Activated CD4-positive, alpha-beta T cell treated with anti-CD3 and anti-CD28 coated beads, Interleukin-2, amount 50 U/mL, for 48 hours (primary cell): ENCODE data around the gene ADAM22.

Source experiments
- DNase-seq, 2 experiments: peaks; one replicate each; pipeline ENCODE4 v3.0.0-alpha.2; 2020

The ADAM22 gene

GRCh38 chr7:88176190-88176589 is 242.1 kb downstream of the ADAM22 start:
- DNase-seq = no peak

DNA sequence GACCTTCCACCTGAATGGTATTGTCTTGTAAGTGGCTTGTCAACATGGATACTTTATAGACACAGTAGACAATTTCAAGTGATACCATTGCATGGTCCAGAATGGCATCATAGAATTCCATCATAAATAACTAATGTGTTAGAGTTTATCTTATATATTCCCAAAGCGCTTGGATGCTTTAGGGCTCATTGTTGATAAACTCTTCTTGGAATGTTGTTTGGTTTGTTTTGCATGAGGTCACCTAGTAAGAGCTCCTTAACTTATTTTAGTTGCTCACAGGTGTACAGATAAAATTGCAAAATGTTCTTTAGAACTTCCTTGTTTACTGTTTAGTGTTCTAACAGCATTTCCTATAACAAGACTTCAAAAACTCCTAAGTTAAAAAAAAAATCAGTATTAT is 249.0 kb downstream of the ADAM22 start:
- DNase-seq = no peak

- peak in 1 of 2 experiments; percentile 21 for DNase-seq
Measured at GRCh38 chr7:88184848-88185304, 250.8 kb downstream of the ADAM22 start.

DNA sequence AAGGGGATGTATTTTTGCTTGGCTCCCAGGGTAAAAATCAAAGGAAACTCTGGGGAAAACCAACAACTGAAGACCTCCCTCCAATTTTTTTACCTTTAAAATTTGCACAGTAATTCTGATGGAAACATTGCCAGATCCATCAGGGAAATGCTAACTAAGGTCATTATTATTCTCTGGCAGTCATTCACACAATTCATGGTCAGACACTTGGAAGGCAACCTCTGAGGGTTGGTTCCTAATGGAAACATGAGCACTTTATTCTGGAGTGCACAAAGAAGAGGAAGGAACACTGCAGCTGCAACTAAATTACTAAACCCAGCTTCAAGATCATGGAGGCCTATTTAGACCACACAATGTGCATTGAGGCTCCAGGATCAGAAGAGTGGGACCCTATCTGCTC is 251.6 kb downstream of the ADAM22 start:
- DNase-seq = no peak

DNA sequence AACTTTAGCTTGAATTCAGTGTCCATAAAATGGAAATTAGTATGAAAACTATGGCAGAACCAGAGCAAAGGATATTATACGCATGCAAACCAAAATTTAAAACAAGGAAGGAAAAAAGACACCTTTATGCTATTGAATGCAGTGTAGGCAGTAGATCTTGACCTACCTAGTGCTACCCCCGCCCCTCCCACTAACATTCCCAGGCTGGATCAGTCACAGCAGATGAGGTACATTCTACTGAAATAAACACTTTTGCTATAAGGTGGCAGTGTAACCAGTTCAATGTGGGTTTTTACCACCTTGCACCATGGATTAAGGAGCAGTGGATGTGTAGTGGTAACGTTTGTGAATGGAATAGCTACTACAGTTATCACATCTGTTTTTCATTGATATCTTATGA is 257.9 kb downstream of the ADAM22 start:
- DNase-seq = no peak

- DNase-seq = no peak
Measured at GRCh38 chr7:88200261-88200660, 266.2 kb downstream of the ADAM22 start.

DNA sequence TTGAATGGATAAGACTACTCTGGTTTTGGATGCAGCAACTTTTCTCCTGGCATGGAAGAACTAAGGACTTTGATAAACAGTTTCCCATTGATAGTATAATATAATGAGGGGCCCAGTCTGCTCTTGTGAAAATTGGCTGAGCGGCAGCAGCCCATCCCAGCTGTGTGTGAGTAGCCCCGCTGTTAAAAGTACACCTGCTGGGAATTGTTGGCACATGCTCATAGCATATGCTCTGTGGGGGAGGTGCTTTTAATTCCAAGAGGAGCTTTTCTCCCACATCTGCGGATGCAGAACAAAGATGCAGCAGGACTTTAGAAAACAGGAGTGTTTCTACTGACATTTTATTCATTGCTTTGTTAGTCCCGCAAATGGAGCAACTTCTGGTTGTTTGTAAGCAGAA is 266.7 kb downstream of the ADAM22 start:
- DNase-seq = no peak

DNA sequence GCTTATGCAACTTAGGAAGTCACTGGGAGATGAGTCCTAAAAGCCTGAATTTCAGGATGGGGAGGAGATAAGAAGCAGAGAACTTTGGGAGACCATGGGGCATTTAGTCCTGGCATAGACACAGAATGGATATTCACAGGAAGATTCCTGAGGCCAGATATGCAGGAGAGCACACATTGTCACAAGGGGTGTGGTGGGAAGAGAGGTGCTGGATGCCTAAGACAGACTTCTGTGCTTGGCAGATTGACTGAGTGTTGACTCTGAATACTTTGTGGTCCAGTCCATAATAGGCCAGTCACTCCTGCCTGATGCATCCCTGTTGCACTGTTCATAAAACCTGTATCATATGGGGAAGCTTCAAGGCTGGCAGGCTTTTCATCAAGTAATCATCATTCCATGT is 267.3 kb downstream of the ADAM22 start:
- no peak for DNase-seq

- DNase-seq = no peak
Measured at GRCh38 chr7:88202278-88202677, 268.2 kb downstream of the ADAM22 start.

DNA sequence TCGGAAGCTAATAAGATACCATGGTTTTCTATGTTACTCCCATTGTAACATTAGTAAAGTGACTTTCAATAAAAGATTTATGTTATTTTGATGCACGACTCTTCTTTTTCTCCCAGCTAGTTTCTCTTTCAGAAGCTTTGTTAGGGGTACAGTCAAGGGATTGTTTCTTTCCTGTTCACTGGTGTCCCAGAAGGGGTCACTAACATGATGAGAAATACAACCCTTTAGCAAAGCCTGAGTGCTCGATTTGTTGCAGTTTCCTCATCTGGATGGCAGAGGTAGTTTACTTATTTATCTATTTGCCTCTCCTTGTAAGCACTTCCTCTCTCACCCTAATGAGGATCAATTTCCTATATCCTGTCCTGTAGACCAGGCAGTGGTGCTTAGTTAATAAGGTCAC is 268.7 kb downstream of the ADAM22 start:
- DNase-seq = no peak

DNA sequence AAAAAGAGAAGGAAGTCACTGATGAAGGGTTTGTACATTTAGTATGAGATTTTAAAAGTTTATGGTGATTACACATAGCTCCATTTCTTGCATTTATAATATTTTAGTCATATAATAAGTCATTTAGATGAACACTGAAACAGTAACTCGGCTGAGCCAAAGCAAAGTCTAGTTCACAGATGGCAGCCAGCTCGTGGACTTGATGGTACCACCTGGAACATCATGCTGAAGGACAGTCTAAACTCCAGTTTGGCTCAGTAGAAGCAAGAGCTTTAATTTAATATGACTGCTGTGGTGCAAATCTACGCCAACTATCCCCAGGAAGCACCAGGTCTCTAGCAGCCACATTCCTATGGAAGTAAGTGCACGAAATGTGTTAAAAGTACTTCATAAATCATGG is 269.4 kb downstream of the ADAM22 start:
- DNase-seq = no peak

- no peak for DNase-seq
Measured at GRCh38 chr7:88204525-88205110, 270.6 kb downstream of the ADAM22 start.

GRCh38 chr7:88205179-88205578 is 271.1 kb downstream of the ADAM22 start:
- no peak for DNase-seq

DNA sequence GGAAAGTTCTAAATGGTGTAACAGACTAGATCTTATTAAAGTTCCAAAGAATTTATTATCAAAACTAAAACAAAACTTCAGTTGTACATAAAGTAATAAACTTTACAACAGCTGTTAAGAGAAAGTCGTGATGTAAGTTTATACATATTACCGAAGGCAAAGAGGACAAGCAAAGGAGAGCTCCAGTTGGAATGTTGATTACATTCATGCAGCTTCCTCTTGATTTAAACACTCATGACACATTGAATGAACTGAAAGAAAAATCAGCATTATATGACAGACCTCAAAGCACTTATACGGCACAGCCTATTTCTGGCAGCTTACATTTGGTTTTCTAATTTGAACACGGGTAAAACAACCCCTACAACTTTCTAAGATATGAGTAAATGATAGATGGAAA is 272.2 kb downstream of the ADAM22 start:
- no peak for DNase-seq

DNA sequence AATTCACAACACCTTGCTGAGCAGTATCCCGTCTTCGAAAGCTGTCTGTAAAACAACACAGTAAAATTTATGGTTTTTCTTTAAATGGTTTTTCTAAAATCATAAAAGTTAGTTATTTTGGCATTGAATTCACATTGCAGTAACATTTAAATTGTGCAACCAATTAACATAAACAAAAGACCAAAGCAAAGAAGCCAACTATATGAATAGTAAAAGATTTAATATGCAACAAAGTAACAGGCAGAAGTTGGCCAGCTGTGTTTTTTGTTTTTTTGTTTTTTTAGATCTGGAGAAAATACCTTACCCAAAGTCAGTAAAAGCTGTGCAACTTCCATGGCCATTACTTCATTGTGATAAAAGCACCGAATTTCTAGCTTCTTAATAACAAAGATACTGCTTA is 274.5 kb downstream of the ADAM22 start:
- DNase-seq = no peak

DNA sequence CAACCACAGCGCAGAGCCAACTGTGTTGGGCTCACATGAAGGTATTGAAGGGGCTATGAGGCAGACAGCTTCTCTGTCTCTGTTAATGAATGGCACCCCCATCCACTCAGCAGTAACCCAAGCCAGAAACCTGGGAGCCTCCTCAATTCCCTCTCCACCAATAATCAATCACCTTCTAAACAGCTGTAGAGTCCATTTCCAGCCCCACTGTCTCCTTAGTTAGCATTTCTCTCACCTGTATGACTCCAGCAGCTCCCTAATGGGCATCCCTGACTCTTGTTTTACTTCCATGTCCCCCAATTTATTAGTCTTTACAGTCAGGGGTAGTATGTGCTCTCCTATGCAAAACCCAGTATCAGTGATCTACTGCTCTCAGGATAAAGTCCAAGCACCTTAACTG is 278.9 kb downstream of the ADAM22 start:
- DNase-seq = no peak

DNA sequence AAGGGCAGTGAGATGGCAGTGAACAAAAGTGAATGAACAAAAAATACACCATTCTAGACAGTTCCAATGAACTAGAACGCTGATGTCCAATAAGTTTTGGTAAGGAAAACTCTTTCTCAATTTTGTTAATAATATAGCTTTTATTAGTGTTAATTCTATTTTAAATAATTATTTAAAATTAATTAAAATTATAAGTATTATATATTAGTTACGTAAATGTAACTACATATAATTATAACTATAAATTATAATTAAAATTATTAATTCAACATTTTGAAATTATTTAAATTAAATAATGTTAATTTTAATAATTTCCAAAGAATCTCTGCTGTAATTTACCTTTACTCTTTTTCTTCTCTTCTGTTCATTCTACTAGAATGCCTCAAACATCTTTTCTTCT is 280.4 kb downstream of the ADAM22 start:
- no peak for DNase-seq

- no peak for DNase-seq
Measured at GRCh38 chr7:88215295-88215694, 281.2 kb downstream of the ADAM22 start.

DNA sequence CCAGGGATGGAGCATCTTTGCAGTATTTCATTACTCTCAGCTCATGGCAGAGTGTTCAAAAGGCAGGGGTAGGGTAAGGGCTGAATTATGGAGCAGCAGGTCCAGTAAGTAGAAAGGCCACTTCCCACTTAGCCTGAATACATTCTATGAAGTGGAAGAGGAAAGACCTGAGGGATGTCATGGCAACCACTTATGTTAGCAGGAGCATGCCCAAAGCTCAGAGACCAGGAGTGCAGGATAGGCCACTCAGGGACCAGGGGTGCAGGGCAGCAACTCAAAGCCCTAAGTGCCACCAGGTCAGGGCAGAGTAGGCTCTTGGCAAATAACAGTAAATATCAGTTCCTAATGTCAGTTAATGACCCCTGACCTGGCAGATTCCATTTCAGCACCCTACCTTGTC is 282.2 kb downstream of the ADAM22 start:
- no peak for DNase-seq

GRCh38 chr7:88217675-88218428 is 283.8 kb downstream of the ADAM22 start:
- no peak for DNase-seq

GRCh38 chr7:88218429-88218745 is 284.3 kb downstream of the ADAM22 start:
- no peak for DNase-seq

- peak; percentile 29 to 35 for DNase-seq
Measured at GRCh38 chr7:88218836-88219605, 285.0 kb downstream of the ADAM22 start.

GRCh38 chr7:88219781-88220747 is 286.0 kb downstream of the ADAM22 start, which contains the start of gene SRI:
SRI (minus strand) TSS chr7:88220038; CDS start chr7:88220026, 12 bp downstream.
- peak; percentile 87 to 89 for DNase-seq
